BLaER1 (cell line): ENCODE data around the gene RASGEF1C.

ENCODE experiments used
- H3K27ac ChIP-seq: shearing (Covaris generic); formaldehyde crosslinking; 2 replicates; pipeline ENCODE4 v1.8.1; 2022
- H3K27me3 ChIP-seq: shearing (Covaris generic); formaldehyde crosslinking; 2 replicates; pipeline ENCODE4 v1.8.1; 2022
- H3K36me3 ChIP-seq: shearing (Covaris generic); formaldehyde crosslinking; 2 replicates; pipeline ENCODE4 v1.8.1; 2022
- H3K4me1 ChIP-seq: shearing (Covaris generic); formaldehyde crosslinking; 2 replicates; pipeline ENCODE4 v1.8.1; 2022
- H3K4me2 ChIP-seq: shearing (Covaris generic); formaldehyde crosslinking; 2 replicates; pipeline ENCODE4 v1.8.1; 2022
- H3K4me3 ChIP-seq: shearing (Covaris generic); formaldehyde crosslinking; 2 replicates; pipeline ENCODE4 v1.8.1; 2022
- H3K9ac ChIP-seq: shearing (Covaris generic); formaldehyde crosslinking; 2 replicates; pipeline ENCODE4 v1.8.1; 2022
- H3K9me3 ChIP-seq: shearing (Covaris generic); formaldehyde crosslinking; 2 replicates; pipeline ENCODE4 v1.8.1; 2022
- H4K20me1 ChIP-seq: shearing (Covaris generic); formaldehyde crosslinking; 2 replicates; pipeline ENCODE4 v1.8.1; 2022
- Cebpa-rat ChIP-seq: shearing (Covaris generic); IDR thresholded peaks from 2 replicates; pipeline ENCODE4 v1.8.1; 2022

The RASGEF1C gene

GRCh38 chr5:180086816-180087399 lies 122.1 kb downstream of the RASGEF1C start:
- Histone ChIP-seq H3K4me1 (peaks cover 37% of the 10 kb centered on the region), H3K9ac (no peak overlapping the region), H3K36me3 (no peaks in the 10 kb centered on the region), H4K20me1 (no peaks in the 10 kb centered on the region), H3K4me2 (no peak overlapping the region), H3K9me3 (peaks cover 7% of the 10 kb centered on the region; the same call in 1 of the 2 replicates), H3K4me3 (no peak overlapping the region), H3K27ac (no peak overlapping the region), H3K27me3 (no peaks in the 10 kb centered on the region; the same call in 1 of the 2 replicates)
- TF ChIP-seq Cebpa-rat: no peak

- no peaks in the 10 kb centered on the region for H3K36me3 ChIP-seq
- peaks cover 27% of the 10 kb centered on the region for H3K4me1 ChIP-seq
- H4K20me1 ChIP-seq: no peaks in the 10 kb centered on the region
- H3K4me3 ChIP-seq: no peak overlapping the region
- no peaks in the 10 kb centered on the region; the same call in 1 of the 2 replicates for H3K27me3 ChIP-seq
- no peak for TF ChIP-seq Cebpa-rat
- H3K4me2 ChIP-seq: peak overlapping the region; percentile 72; the same call in 1 of the 2 replicates
- H3K9me3 ChIP-seq: peaks cover 16% of the 10 kb centered on the region
- no peak overlapping the region for H3K9ac ChIP-seq
- no peak overlapping the region for H3K27ac ChIP-seq
These were observed 123.2 kb downstream of the RASGEF1C start for GRCh38 chr5:180085837-180086236.

GRCh38 chr5:180084638-180085561 lies 124.1 kb downstream of the RASGEF1C start:
- Histone ChIP-seq H3K27me3 (no peaks in the 10 kb centered on the region; the same call in 1 of the 2 replicates), H3K36me3 (no peaks in the 10 kb centered on the region), H3K4me2 (peak overlapping the region; percentile 72), H3K4me1 (peaks cover 32% of the 10 kb centered on the region), H3K9me3 (peaks cover 21% of the 10 kb centered on the region), H3K4me3 (no peak overlapping the region), H4K20me1 (no peaks in the 10 kb centered on the region), H3K27ac (peak overlapping the region; percentile 68), H3K9ac (no peak overlapping the region)
- no peak for TF ChIP-seq Cebpa-rat

GRCh38 chr5:180083529-180084060 lies 125.4 kb downstream of the RASGEF1C start:
- Histone ChIP-seq H3K27me3 (no peaks in the 10 kb centered on the region; the same call in 1 of the 2 replicates), H3K4me3 (no peak overlapping the region), H3K4me2 (no peak overlapping the region), H3K9me3 (peaks cover 25% of the 10 kb centered on the region), H4K20me1 (no peaks in the 10 kb centered on the region), H3K4me1 (peaks cover 37% of the 10 kb centered on the region), H3K36me3 (no peaks in the 10 kb centered on the region), H3K27ac (no peak overlapping the region), H3K9ac (no peak overlapping the region)
- TF ChIP-seq Cebpa-rat: no peak

- no peak overlapping the region for H3K9ac ChIP-seq
- H3K36me3 ChIP-seq: no peaks in the 10 kb centered on the region
- no peak overlapping the region for H3K27ac ChIP-seq
- H3K4me2 ChIP-seq: no peak overlapping the region
- no peaks in the 10 kb centered on the region for H4K20me1 ChIP-seq
- H3K4me1 ChIP-seq: peaks cover 42% of the 10 kb centered on the region
- H3K27me3 ChIP-seq: no peaks in the 10 kb centered on the region; the same call in 1 of the 2 replicates
- no peak for TF ChIP-seq Cebpa-rat
- peaks cover 32% of the 10 kb centered on the region for H3K9me3 ChIP-seq
- no peak overlapping the region for H3K4me3 ChIP-seq
These were observed 126.2 kb downstream of the RASGEF1C start for GRCh38 chr5:180082633-180083420.

GRCh38 chr5:180081481-180081880 lies 127.5 kb downstream of the RASGEF1C start:
- H3K4me1 ChIP-seq: peaks cover 45% of the 10 kb centered on the region
- H3K4me2 ChIP-seq: no peak overlapping the region
- TF ChIP-seq Cebpa-rat: no peak
- H3K9ac ChIP-seq: no peak overlapping the region
- H3K36me3 ChIP-seq: no peaks in the 10 kb centered on the region
- no peaks in the 10 kb centered on the region for H4K20me1 ChIP-seq
- no peak overlapping the region for H3K27ac ChIP-seq
- H3K4me3 ChIP-seq: no peak overlapping the region
- no peaks in the 10 kb centered on the region; the same call in 1 of the 2 replicates for H3K27me3 ChIP-seq
- H3K9me3 ChIP-seq: peaks cover 32% of the 10 kb centered on the region

GRCh38 chr5:180080486-180081280 lies 128.3 kb downstream of the RASGEF1C start:
- Histone ChIP-seq H4K20me1 (no peaks in the 10 kb centered on the region), H3K27ac (no peak overlapping the region), H3K4me2 (peak overlapping the region; percentile 63), H3K4me3 (no peak overlapping the region), H3K36me3 (no peaks in the 10 kb centered on the region), H3K9ac (no peak overlapping the region; the same call in 1 of the 2 replicates), H3K27me3 (no peaks in the 10 kb centered on the region; the same call in 1 of the 2 replicates), H3K9me3 (peaks cover 32% of the 10 kb centered on the region), H3K4me1 (peaks cover 41% of the 10 kb centered on the region)
- no peak for TF ChIP-seq Cebpa-rat

GRCh38 chr5:180079702-180080466 lies 129.1 kb downstream of the RASGEF1C start:
- H3K27me3 ChIP-seq: no peaks in the 10 kb centered on the region; the same call in 1 of the 2 replicates
- H3K4me2 ChIP-seq: peak overlapping the region; percentile 63
- TF ChIP-seq Cebpa-rat: no peak
- no peak overlapping the region for H3K4me3 ChIP-seq
- no peak overlapping the region; the same call in 1 of the 2 replicates for H3K9ac ChIP-seq
- H3K36me3 ChIP-seq: no peaks in the 10 kb centered on the region
- H3K9me3 ChIP-seq: peaks cover 32% of the 10 kb centered on the region
- peaks cover 33% of the 10 kb centered on the region for H3K4me1 ChIP-seq
- H4K20me1 ChIP-seq: no peaks in the 10 kb centered on the region
- no peak overlapping the region for H3K27ac ChIP-seq
